Measurements from ENCODE around the gene C21orf91. TPM values are rescaled to one million over a fixed set of nuclear protein-coding genes. Genes with fewer than 3 reads are reported as not detected.

The C21orf91 gene
- total RNA-seq: 10 to 100 TPM; 17.5 to 19.2 TPM
- polyA plus RNA-seq: 1 to 10 TPM; 3.1 to 3.9 TPM
- long read RNA-seq, donor 1, full-length matches to known transcripts: 8 of 13 reads
- long read RNA-seq, donor 1, partial matches to known transcripts: 1 of 13 reads
- long read RNA-seq, donor 1, other reads (novel, unspliced or antisense): 4 of 13 reads
- long read RNA-seq, donor 2, full-length matches to known transcripts: 2 of 4 reads
- long read RNA-seq, donor 2, partial matches to known transcripts: 0 of 4 reads
- long read RNA-seq, donor 2, other reads (novel, unspliced or antisense): 2 of 4 reads

GRCh38 chr21:17819114-17819876 lies at the start of gene C21orf91:
C21orf91 (minus strand) TSS chr21:17819356; CDS start chr21:17818318, 1,038 bp downstream.
- ATAC-seq (ENCODE audit: low FRiP score) (peak; percentile 97), DNase-seq (peak; percentile 94 to 95)
- peak within 1 kb of the TSS; percentile 23 to 81 for H3K27ac ChIP-seq (ENCODE audit: low read depth in 1 of 2, low read length in 2 of 2)
- H3K9me3 ChIP-seq (ENCODE audit: control insufficient read depth, low read length): no peaks in the 10 kb centered on the region
- peaks cover 0 to 2% of the 10 kb centered on the region in 2 donors for H3K4me1 ChIP-seq (ENCODE audit: control insufficient read depth in 1 of 2, insufficient read depth in 2 of 2, low read length in 2 of 2)
- WGBS, 2 donors: 1% methylated on average over 71 to 78 of the region's 78 CpGs
- no peaks in the 10 kb centered on the region for H3K27me3 ChIP-seq (ENCODE audit: control insufficient read depth in 1 of 2, insufficient read depth in 2 of 2, low read length in 1 of 2)
- H3K36me3 ChIP-seq (ENCODE audit: control insufficient read depth in 1 of 2, insufficient read depth in 2 of 2, low read length in 1 of 2): no peaks in the 10 kb centered on the region
- peak within 1 kb of the TSS; percentile 63 to 92 for H3K4me3 ChIP-seq (ENCODE audit: low read length in 2 of 2)
- intact Hi-C loops (cut with DNase I): loop anchor here (5.0 to 10.0 kb wide), 5 partner anchors 74 to 207 kb away; partner anchors contain the start of gene BTG3 (in 1 of the 2)

- DNase-seq (no peak), ATAC-seq (ENCODE audit: low FRiP score) (no peak)
- Histone ChIP-seq H3K36me3 (ENCODE audit: control insufficient read depth in 1 of 2, insufficient read depth in 2 of 2, low read length in 1 of 2) (no peaks in the 10 kb centered on the region), H3K4me1 (ENCODE audit: control insufficient read depth in 1 of 2, insufficient read depth in 2 of 2, low read length in 2 of 2) (no peaks in the 10 kb centered on the region), H3K27ac (ENCODE audit: low read depth in 1 of 2, low read length in 2 of 2) (no peak overlapping the region), H3K27me3 (ENCODE audit: control insufficient read depth in 1 of 2, insufficient read depth in 2 of 2, low read length in 1 of 2) (peaks cover 0 to 1% of the 10 kb centered on the region in 2 donors), H3K9me3 (ENCODE audit: control insufficient read depth, low read length) (no peaks in the 10 kb centered on the region), H3K4me3 (ENCODE audit: low read length in 2 of 2) (no peak overlapping the region)
- WGBS, 2 donors: 77 to 84% methylated on average over 2 of the region's 2 CpGs
- intact Hi-C loops (cut with DNase I): no loop called here
These were observed 47.4 kb upstream of the C21orf91 start for GRCh38 chr21:17866590-17866989.

- Histone ChIP-seq H3K4me1 (ENCODE audit: control insufficient read depth in 1 of 2, insufficient read depth in 2 of 2, low read length in 2 of 2) (no peaks in the 10 kb centered on the region), H3K27me3 (ENCODE audit: control insufficient read depth in 1 of 2, insufficient read depth in 2 of 2, low read length in 1 of 2) (no peaks in the 10 kb centered on the region), H3K9me3 (ENCODE audit: control insufficient read depth, low read length) (no peaks in the 10 kb centered on the region), H3K27ac (ENCODE audit: low read depth in 1 of 2, low read length in 2 of 2) (no peak overlapping the region), H3K36me3 (ENCODE audit: control insufficient read depth in 1 of 2, insufficient read depth in 2 of 2, low read length in 1 of 2) (no peaks in the 10 kb centered on the region), H3K4me3 (ENCODE audit: low read length in 2 of 2) (no peak overlapping the region)
- intact Hi-C loops (cut with DNase I): no loop called here
- WGBS, 2 donors: 87 to 94% methylated on average over 1 of the region's 1 CpG
- no peak for ATAC-seq (ENCODE audit: low FRiP score)
- DNase-seq: no peak
These were observed 40.5 kb upstream of the C21orf91 start for GRCh38 chr21:17859661-17860060.

GRCh38 chr21:17858747-17859146 lies 39.6 kb upstream of the C21orf91 start:
- ATAC-seq (ENCODE audit: low FRiP score): no peak
- Histone ChIP-seq H3K27me3 (ENCODE audit: control insufficient read depth in 1 of 2, insufficient read depth in 2 of 2, low read length in 1 of 2) (no peaks in the 10 kb centered on the region), H3K4me1 (ENCODE audit: control insufficient read depth in 1 of 2, insufficient read depth in 2 of 2, low read length in 2 of 2) (no peaks in the 10 kb centered on the region), H3K4me3 (ENCODE audit: low read length in 2 of 2) (no peak overlapping the region), H3K36me3 (ENCODE audit: control insufficient read depth in 1 of 2, insufficient read depth in 2 of 2, low read length in 1 of 2) (no peaks in the 10 kb centered on the region), H3K27ac (ENCODE audit: low read depth in 1 of 2, low read length in 2 of 2) (no peak overlapping the region), H3K9me3 (ENCODE audit: control insufficient read depth, low read length) (no peaks in the 10 kb centered on the region)
- intact Hi-C loops (cut with DNase I): no loop called here
- WGBS, 2 donors: 60% methylated on average over 2 of the region's 2 CpGs
- no peak for DNase-seq

- H3K9me3 ChIP-seq (ENCODE audit: control insufficient read depth, low read length): no peaks in the 10 kb centered on the region
- intact Hi-C loops (cut with DNase I): no loop called here
These were observed 35.6 kb upstream of the C21orf91 start for GRCh38 chr21:17854745-17855144.

DNA sequence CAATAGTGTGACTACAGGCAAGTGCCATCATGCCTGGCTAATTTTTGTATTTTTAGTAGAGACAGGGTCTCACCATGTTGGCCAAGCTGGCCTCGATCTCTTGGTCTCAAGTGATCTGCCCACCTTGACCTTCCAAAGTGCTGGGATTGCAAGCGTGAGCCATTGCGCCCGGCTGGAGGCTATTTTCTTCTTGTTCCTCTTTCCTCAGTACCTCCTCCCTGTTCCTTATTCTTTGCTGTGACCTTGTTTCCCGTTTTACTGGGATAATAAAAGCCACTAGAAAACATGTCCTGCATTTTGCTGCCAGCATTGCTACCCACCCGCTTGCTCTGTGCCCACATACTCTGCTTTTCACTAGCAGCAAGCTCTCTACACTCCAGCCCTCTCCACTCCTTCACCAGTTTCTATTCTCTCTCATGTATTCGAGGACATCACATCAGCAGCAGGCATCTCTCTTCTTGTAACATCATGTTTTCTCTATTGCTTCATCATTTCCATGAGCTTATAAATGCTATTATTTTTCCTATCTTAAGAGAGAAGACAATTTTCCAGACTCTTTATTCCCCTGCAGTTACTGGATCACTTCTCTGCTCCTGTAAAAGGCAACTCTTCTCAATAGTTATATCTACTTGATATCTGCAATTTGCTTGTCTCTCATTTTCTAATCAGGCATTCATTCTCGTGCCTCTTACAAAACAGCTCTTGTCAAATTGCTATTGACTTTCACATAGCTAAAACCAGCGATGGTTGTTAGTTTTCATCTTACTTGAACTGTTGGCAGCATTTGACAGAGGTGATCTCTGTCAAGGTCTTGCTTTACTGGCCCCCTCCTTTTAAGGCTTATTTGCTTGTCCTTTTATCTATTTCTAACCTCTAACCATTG lies 34.5 kb upstream of the C21orf91 start:
- no peaks in the 10 kb centered on the region for H3K27me3 ChIP-seq (ENCODE audit: control insufficient read depth in 1 of 2, insufficient read depth in 2 of 2, low read length in 1 of 2)
- DNase-seq: no peak
- intact Hi-C loops (cut with DNase I): no loop called here
- H3K27ac ChIP-seq (ENCODE audit: low read depth in 1 of 2, low read length in 2 of 2): no peak overlapping the region
- ATAC-seq (ENCODE audit: low FRiP score): no peak
- H3K9me3 ChIP-seq (ENCODE audit: control insufficient read depth, low read length): no peaks in the 10 kb centered on the region
- no peak overlapping the region for H3K4me3 ChIP-seq (ENCODE audit: low read length in 2 of 2)
- no peaks in the 10 kb centered on the region for H3K4me1 ChIP-seq (ENCODE audit: control insufficient read depth in 1 of 2, insufficient read depth in 2 of 2, low read length in 2 of 2)
- WGBS, 2 donors: 65 to 80% methylated on average over 9 of the region's 9 CpGs
- H3K36me3 ChIP-seq (ENCODE audit: control insufficient read depth in 1 of 2, insufficient read depth in 2 of 2, low read length in 1 of 2): no peaks in the 10 kb centered on the region

More at GRCh38 chr21:17854745-17855144, 35.6 kb upstream of the C21orf91 start:
- no peak for DNase-seq
- H3K27me3 ChIP-seq (ENCODE audit: control insufficient read depth in 1 of 2, insufficient read depth in 2 of 2, low read length in 1 of 2): no peaks in the 10 kb centered on the region
- H3K27ac ChIP-seq (ENCODE audit: low read depth in 1 of 2, low read length in 2 of 2): no peak overlapping the region
- no peaks in the 10 kb centered on the region for H3K4me1 ChIP-seq (ENCODE audit: control insufficient read depth in 1 of 2, insufficient read depth in 2 of 2, low read length in 2 of 2)
- H3K36me3 ChIP-seq (ENCODE audit: control insufficient read depth in 1 of 2, insufficient read depth in 2 of 2, low read length in 1 of 2): no peaks in the 10 kb centered on the region
- WGBS, 2 donors: 91 to 93% methylated on average over 3 of the region's 3 CpGs
- ATAC-seq (ENCODE audit: low FRiP score): no peak
- no peak overlapping the region for H3K4me3 ChIP-seq (ENCODE audit: low read length in 2 of 2)

GRCh38 chr21:17848228-17848627 lies 29.1 kb upstream of the C21orf91 start:
- no peaks in the 10 kb centered on the region for H3K4me1 ChIP-seq (ENCODE audit: control insufficient read depth in 1 of 2, insufficient read depth in 2 of 2, low read length in 2 of 2)
- H3K27ac ChIP-seq (ENCODE audit: low read depth in 1 of 2, low read length in 2 of 2): no peak overlapping the region
- ATAC-seq (ENCODE audit: low FRiP score) (peak; percentile 63), DNase-seq (peak; percentile 71 to 73)
- H3K27me3 ChIP-seq (ENCODE audit: control insufficient read depth in 1 of 2, insufficient read depth in 2 of 2, low read length in 1 of 2): no peaks in the 10 kb centered on the region
- no peaks in the 10 kb centered on the region for H3K9me3 ChIP-seq (ENCODE audit: control insufficient read depth, low read length)
- intact Hi-C loops (cut with DNase I): no loop called here
- no peaks in the 10 kb centered on the region for H3K36me3 ChIP-seq (ENCODE audit: control insufficient read depth in 1 of 2, insufficient read depth in 2 of 2, low read length in 1 of 2)
- WGBS, 2 donors: 47 to 51% methylated on average over 3 of the region's 3 CpGs
- no peak overlapping the region for H3K4me3 ChIP-seq (ENCODE audit: low read length in 2 of 2)

DNA sequence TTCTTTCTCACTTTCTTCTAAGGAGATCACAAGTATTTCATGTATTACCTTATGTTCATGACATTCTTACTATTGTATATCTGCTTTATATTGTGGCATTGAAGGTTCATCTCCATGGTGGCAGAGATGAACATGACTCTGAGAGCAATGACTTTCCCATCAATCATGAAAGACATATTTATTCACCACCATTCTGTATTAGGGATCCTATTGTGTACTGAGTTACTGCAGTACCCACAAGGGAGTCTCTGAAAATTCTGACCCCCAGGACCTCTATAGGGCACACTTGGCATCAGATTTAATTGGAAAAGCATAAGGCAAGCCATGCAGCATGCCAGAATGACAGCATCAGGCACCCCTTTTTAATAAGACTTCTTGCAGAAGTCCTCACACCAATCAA lies 21.9 kb upstream of the C21orf91 start:
- Histone ChIP-seq H3K9me3 (ENCODE audit: control insufficient read depth, low read length) (no peaks in the 10 kb centered on the region), H3K4me3 (ENCODE audit: low read length in 2 of 2) (no peak overlapping the region), H3K4me1 (ENCODE audit: control insufficient read depth in 1 of 2, insufficient read depth in 2 of 2, low read length in 2 of 2) (no peaks in the 10 kb centered on the region), H3K27me3 (ENCODE audit: control insufficient read depth in 1 of 2, insufficient read depth in 2 of 2, low read length in 1 of 2) (no peaks in the 10 kb centered on the region), H3K36me3 (ENCODE audit: control insufficient read depth in 1 of 2, insufficient read depth in 2 of 2, low read length in 1 of 2) (no peaks in the 10 kb centered on the region), H3K27ac (ENCODE audit: low read depth in 1 of 2, low read length in 2 of 2) (no peak overlapping the region)
- no peak for DNase-seq
- ATAC-seq (ENCODE audit: low FRiP score): no peak
- intact Hi-C loops (cut with DNase I): no loop called here

All from aorta (tissue), 5 donors.